ENCODE results near the gene DEF6.
A peak's percentile ranks its signal among the peaks of the same experiment; 100 is the strongest.

The DEF6 gene

DNA sequence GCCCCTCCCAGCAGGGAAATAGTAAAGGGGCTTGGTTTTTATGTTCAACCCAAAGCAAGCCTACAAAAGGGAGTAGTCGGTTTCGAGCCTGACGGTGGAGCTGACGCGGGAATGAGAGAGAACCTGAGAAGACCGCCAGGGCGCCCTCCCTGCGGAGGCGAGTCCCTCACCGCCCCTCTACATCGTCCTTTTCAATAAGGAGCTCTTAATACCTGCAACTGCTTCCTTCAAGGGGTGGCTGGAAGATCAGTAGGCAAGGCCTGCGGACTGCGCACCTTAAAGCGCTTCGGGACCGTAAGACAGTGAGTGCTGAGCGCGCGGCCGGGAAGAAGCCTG is 38.8 kb upstream of the DEF6 start:
- DNase-seq (ENCODE audit: low spot score), result no peak
- TF ChIP-seq, protein P1, sequence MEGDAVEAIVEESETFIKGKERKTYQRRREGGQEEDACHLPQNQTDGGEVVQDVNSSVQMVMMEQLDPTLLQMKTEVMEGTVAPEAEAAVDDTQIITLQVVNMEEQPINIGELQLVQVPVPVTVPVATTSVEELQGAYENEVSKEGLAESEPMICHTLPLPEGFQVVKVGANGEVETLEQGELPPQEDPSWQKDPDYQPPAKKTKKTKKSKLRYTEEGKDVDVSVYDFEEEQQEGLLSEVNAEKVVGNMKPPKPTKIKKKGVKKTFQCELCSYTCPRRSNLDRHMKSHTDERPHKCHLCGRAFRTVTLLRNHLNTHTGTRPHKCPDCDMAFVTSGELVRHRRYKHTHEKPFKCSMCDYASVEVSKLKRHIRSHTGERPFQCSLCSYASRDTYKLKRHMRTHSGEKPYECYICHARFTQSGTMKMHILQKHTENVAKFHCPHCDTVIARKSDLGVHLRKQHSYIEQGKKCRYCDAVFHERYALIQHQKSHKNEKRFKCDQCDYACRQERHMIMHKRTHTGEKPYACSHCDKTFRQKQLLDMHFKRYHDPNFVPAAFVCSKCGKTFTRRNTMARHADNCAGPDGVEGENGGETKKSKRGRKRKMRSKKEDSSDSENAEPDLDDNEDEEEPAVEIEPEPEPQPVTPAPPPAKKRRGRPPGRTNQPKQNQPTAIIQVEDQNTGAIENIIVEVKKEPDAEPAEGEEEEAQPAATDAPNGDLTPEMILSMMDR (IDR thresholded peaks at IDR 0.05; ENCODE audit: extremely low read depth, missing control alignments), result no peak

DNA sequence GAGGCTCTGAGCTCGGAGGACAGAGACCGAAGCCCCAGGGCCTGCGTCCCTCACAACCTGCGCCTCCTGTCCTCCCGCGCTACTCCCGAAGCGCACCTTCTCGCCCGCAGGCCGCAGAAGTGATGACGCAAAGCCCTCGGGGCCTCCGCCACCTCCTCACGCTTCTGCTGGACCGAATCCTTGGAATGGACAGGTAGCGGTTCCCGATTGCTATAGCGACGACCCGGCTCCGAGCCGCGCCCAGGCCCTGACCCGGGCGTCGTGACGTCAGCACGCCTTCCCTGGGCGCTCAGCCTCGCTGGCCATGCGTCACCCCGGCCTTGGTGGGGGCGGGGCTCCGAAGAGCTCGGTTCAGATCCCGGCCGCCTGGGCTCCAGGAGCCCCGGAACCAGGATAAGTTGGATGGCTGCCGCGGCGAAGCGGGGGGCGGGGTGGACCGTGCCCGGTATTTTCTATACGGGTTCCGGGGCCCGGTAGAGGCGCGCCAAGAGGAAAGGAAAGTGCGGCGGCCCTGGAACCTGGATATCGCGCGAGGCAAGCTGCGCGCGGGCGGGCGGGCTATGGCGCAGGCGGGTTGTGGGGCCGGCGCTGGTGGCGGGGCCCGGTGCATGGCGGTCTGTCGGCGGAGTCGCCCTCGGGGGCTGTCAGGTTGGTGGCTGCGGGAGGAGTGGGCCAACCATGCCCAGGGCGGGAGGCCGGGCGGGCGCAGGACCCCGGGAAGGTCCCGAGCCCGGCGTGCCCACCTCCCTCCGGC is 38.2 kb upstream of the DEF6 start, which contains the start of gene ZNF76:
TSS of gene ZNF76 (plus strand) at position 542 of the 754 bp plus-strand sequence. CDS start 21,417 bp downstream, outside the sequence.
- DNase-seq (ENCODE audit: low spot score), result peak; percentile 97
- TF ChIP-seq, protein P1 (IDR thresholded peaks at IDR 0.05; ENCODE audit: extremely low read depth, missing control alignments), result no peak

DNA sequence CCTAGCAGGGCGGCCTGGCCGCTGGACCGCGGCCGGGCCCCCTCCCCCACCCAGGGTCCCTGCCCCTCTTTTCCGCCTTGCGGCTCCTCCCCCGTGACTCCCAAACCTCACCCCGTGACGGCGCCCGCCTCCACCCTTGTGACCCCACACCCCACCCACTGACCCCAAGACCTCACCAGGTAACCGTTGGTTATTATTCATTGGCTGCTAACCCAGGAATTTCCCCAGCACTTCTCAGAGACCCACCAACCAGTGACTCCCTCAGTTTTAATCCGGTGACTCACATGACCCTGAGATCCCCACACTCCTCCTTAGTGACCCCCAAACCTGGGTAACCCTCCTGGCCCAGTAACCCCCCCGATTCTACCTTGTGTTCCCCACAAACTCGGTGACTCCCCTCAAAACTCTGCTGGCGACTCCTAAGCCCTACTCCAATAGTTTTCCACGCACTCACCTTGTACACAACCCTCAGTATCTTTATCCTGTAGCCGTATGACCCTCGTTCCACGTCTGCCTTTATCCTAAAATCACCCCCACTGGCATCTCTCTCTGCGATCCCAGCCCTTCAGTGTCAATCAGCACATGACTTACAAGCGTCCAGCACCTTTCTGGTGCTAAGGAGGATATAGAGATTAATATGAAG is 37.5 kb upstream of the DEF6 start:
- TF ChIP-seq, protein P1 (IDR thresholded peaks at IDR 0.05; ENCODE audit: extremely low read depth, missing control alignments), result no peak
- DNase-seq (ENCODE audit: low spot score), result peak; percentile 90

DNA sequence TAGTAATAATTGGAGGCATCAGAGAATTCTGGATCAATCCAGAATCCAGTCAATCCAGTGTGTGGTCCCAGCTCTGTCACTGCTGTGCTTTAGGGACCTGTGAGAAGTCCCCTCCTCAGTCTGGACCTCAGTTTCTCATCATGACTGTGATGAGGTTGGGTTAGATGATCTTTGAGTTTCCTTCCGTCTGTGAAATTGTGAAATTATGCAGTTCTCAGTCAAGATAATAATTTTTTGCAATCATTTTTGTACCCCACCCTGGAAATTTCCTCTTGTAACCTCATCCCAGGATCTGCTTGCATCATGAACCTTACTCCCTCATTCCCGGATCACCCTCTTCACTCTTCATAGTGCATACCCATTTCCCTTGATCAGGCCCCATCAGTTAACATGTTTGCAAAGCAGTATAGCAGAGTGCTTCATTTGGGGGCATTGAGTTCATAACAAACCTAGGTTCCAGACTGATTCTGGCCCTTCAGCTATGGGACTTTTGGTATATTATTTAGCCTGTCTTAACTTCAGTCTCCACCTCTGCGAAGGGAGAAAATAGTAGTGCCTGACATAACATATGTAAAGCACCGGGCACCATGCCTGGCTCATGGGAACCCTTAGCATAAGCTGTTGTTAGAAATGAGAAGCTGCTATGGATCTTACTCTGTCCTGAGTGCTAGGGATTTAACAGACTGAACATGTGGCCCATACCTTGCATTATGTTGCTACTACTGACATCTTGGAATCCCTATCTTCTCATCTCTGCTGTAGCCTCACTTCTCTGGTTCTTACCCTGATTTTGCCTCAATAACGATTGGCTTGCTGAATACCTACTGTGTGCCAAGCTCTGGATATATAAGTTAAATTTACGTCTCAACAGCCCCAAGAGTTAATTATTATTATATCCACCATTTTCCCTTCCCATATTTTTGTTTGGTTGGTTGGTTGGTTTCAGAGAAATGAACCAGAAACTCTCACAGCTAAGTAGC is 36.7 kb upstream of the DEF6 start:
- no peak for DNase-seq (ENCODE audit: low spot score)
- TF ChIP-seq, protein P1 (IDR thresholded peaks at IDR 0.05; ENCODE audit: extremely low read depth, missing control alignments), result no peak

DNA sequence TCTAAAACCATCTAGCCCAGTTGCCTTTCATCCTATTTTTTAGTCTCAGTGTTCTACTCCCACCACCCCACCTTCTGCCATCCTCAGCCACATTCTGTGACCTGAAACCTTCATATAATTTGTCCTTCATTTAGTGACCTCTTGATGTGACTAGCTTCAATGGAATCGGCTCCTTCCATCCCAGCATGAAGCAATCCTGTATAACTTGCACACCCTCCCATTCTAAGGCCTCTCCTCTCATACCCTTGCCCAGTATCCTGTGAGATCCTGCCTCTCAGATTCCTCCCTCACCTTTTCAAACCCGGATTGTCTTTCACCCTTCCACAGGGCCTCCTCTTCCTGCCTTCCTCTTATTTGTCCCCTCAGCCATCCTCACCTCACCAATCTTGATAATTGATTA is 35.0 kb upstream of the DEF6 start:
- DNase-seq (ENCODE audit: low spot score), result no peak
- TF ChIP-seq, protein P1 (IDR thresholded peaks at IDR 0.05; ENCODE audit: extremely low read depth, missing control alignments), result no peak

DNA sequence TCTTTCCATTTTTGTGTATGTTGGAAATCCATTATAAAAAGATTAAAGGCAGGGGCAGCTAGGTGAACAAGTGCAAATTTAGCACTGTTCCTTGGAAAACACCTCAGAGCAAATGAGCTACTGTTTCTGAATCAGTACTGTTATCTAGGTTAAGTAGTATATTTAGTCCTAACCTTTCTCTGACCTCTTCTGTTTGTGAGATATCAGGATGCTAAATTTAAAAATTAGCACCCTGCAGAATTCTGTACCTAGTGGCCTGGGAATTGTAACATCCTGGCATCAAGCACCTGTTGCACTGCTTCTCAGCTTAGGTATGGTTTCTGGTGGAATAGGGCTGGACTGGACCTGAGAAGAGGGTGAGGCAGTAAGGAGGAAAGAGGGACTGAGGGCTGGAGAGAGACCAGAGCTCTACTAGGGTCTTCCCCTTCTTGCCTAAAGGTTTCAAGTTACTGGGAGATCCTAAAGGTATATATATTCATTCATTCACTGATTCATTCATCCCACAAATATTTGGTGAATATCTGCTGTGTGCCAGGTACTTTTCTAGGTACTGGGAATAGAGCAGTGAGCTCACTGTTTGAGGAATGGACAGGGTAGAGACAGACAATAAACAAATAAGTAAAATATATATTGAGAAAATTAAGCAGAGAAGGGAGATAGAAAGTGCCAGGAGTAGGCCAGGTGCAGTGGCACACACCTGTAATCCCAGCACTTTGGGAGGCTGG is 32.9 kb upstream of the DEF6 start:
- TF ChIP-seq, protein P1 (IDR thresholded peaks at IDR 0.05; ENCODE audit: extremely low read depth, missing control alignments), result no peak
- no peak for DNase-seq (ENCODE audit: low spot score)

All from GM20000 (cell line).